Measurements from ENCODE around the gene GTF2B.
A peak's percentile ranks its signal among the peaks of the same experiment; 100 is the strongest.
"Not testable (repeated sequence)": the region's sequence is repeated elsewhere in the genome, so short reads cannot be mapped to it uniquely, and the experiment has no call there.

GTF2B gene, protein sequence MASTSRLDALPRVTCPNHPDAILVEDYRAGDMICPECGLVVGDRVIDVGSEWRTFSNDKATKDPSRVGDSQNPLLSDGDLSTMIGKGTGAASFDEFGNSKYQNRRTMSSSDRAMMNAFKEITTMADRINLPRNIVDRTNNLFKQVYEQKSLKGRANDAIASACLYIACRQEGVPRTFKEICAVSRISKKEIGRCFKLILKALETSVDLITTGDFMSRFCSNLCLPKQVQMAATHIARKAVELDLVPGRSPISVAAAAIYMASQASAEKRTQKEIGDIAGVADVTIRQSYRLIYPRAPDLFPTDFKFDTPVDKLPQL

DNA sequence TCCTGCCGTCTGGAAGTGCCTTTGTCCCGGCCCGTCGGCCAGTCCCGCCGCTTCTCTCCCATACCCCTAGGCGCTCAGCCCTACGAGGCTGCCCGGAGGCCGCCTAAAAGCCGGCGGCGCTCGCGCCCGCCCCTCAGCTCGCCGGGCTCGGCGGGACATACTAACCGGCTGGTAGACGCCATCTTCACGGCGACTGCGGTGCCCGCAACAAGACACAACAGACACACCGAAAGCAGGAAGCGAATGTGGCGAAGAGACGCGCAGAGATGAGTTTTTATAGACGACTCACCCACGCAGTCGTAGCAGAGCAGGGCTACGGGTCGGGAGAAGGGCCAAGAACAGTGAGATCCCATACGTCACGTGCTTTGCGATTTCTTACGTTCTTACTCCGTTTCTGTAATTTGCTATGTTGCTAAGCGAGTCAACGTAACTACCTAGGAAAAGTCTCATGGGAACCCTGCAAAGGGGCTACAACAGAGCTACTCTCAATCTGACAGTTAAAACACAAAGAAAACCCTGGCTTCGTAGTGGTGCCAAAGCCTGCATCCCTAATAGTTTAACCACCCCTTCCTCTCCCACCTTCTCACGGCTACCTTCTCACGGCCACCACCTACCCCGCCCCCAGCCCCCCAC, at the start of gene GTF2B:
Gene GTF2B, minus strand, starts transcription at position 250 of the 633 bp plus-strand sequence. Its CDS starts 68 bp downstream, at position 182.
- TF ChIP-seq, protein P1, sequence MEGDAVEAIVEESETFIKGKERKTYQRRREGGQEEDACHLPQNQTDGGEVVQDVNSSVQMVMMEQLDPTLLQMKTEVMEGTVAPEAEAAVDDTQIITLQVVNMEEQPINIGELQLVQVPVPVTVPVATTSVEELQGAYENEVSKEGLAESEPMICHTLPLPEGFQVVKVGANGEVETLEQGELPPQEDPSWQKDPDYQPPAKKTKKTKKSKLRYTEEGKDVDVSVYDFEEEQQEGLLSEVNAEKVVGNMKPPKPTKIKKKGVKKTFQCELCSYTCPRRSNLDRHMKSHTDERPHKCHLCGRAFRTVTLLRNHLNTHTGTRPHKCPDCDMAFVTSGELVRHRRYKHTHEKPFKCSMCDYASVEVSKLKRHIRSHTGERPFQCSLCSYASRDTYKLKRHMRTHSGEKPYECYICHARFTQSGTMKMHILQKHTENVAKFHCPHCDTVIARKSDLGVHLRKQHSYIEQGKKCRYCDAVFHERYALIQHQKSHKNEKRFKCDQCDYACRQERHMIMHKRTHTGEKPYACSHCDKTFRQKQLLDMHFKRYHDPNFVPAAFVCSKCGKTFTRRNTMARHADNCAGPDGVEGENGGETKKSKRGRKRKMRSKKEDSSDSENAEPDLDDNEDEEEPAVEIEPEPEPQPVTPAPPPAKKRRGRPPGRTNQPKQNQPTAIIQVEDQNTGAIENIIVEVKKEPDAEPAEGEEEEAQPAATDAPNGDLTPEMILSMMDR (conservative IDR thresholded peaks at IDR 0.05; ENCODE audit: low read length): no peak
- peak within 1 kb of the TSS; percentile 97 for H3K4me3 ChIP-seq (ENCODE audit: low read length)
- DNase-seq (ENCODE audit: low read depth): peak; percentile 96

DNA sequence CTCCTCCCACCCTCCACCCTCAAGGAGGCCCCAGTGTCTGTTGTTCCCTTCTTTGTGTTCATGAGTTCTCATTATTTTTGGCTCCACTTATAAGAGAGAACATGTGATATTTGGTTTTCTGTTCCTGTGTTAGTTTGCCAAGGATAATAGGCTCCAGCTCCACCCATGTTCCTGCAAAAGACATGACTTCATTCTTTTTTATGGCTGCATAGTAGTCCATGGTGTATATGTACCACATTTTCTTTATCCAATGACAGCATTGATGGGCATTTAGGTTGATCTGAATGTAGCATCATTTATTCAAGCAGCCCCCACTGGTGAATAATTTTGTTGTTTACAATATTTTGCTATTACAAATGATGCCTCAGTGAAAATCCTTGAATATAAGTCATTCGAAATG, 47.2 kb upstream of the GTF2B start:
- not testable (repeated sequence) for H3K4me3 ChIP-seq (ENCODE audit: low read length); DNase-seq (ENCODE audit: low read depth)

DNA sequence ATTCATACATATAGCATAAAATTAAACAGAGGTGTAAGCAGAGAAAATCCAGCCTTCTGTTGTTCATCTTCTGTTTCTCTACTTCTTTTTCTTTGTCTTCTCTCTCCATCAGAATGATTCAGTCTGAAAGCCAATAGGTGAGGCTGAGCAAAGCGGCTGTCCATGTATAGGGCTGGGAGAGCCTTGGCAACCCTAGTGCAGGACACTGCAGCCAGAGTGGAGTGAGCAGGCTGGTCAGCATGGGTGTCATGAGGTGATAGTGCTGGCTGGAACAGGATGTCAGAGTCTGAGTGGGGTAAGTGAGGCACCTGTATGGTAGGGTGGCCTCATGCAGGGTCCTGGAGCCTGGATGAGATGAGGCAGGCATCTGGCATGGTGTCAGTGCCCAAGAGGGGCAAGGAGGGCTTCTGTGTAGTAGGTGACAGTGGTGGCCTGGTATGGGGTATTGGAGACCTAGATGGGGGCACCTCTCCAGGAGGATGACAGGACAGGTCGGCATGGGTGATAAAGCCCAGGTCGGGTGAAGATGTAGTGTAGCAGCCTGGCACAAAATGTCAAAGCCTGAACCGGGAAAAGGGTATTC, 45.5 kb upstream of the GTF2B start:
- no peak overlapping the region for H3K4me3 ChIP-seq (ENCODE audit: low read length)
- no peak for DNase-seq (ENCODE audit: low read depth)
- TF ChIP-seq, protein P1 (conservative IDR thresholded peaks at IDR 0.05; ENCODE audit: low read length): no peak

DNA sequence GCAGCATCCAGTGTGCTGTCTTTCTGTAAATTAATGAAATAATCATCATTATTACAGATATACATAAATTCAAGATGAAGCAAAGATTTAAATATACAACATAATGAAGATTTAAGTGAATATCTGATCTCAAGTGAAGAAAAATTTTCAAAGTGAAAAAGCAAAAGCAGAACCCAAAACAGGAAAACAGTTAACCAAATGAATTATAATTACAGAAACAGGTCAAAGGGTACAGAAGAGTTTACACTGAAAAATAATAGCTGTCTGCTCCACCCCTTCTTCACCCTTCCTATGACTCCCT, 44.8 kb upstream of the GTF2B start:
- TF ChIP-seq, protein P1 (conservative IDR thresholded peaks at IDR 0.05; ENCODE audit: low read length): no peak
- DNase-seq (ENCODE audit: low read depth): no peak
- no peak overlapping the region for H3K4me3 ChIP-seq (ENCODE audit: low read length)

DNA sequence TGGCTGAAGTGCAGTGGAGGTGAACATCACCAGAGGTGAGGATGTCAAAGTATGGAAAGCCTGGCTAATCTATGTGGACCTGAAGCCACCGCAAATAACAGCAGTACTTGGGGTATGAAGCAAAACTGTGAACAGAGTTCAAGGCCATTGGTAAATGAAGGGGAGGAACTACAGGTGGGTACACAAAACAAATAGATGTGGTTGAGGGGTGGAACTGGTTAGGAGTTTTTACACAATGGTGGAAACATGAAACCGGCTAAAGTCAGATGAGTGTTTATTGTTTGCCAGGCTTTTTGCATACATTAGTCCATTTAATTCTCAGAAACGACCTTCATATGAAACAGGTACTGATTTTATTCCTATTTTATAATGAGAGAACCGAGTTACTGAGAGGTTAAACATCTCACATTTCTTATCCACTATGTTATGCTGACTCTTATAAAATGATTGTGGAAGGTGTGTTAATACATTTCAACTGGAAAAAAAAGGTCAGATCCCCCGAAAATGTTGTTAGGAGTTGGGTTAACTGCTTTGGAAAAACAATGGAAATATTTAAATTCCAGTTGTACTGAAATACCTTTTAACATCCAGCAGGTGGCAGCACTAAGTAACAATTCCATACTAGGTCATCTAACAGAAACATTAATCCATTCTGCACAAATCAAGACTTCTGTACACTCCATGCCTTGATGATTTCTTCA, 44.3 kb upstream of the GTF2B start:
- H3K4me3 ChIP-seq (ENCODE audit: low read length): no peak overlapping the region
- DNase-seq (ENCODE audit: low read depth): peak; percentile 48
- TF ChIP-seq, protein P1 (conservative IDR thresholded peaks at IDR 0.05; ENCODE audit: low read length): peak; percentile 67

DNA sequence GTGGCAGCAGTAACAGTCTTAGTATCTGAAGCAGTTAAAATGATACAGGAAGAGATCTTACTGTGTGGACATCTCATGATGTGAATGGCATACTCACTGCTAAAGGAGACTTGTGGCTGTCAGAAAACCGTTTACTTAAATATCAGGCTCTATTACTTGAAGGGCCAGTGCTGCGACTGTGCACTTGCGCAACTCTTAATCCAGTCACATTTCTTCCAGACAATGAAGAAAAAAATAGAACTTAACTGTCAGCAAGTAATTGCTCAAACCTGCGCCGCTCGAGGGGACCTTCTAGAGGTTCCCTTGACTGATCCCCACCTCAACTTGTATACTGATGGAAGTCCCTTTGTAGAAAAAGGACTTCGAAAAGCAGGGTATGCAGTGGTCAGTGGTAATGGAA, 38.8 kb upstream of the GTF2B start:
- H3K4me3 ChIP-seq (ENCODE audit: low read length); DNase-seq (ENCODE audit: low read depth): not testable (repeated sequence)

DNA sequence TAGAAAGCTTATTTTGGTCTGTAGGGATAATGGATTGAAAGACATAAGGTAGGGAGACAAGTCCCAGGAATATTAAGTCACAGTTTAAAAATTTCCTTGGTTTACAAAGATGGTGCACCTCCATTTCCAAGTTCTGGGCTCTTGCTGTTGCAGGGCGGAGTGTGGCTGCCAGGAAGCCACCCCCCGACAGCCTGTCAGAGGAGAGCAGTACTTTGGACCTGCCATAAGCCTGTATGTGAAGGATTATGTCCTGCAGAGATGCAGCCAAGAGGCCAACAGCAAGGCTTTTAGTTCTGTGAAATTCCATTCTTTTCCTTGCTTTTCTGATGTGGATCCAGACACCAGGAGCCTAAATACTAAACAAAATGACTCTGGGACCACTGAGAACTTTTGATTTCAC, 31.9 kb upstream of the GTF2B start:
- TF ChIP-seq, protein P1 (conservative IDR thresholded peaks at IDR 0.05; ENCODE audit: low read length): no peak
- DNase-seq (ENCODE audit: low read depth): no peak
- no peak overlapping the region for H3K4me3 ChIP-seq (ENCODE audit: low read length)

DNA sequence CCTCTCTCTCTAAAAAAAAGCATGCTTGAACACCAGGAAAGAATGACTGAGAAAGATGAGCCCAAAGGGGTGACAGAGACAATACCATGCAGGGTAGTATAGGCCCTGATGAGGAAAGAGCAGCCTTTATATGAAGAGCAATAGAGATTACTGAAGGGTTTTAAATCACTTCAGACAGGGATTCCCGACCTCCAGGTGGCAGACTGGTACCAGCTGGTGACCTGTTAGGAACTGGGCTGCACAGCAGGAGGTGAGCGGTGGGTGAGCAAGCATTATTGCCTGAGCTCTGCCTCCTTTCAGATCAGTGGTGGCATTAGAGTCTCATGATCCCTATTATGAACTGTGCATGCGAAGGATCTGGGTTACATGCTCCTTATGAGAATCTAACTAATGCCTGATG, 30.8 kb upstream of the GTF2B start:
- DNase-seq (ENCODE audit: low read depth): no peak
- TF ChIP-seq, protein P1 (conservative IDR thresholded peaks at IDR 0.05; ENCODE audit: low read length): no peak

More for the DNA sequence above, 30.8 kb upstream of the GTF2B start:
- H3K4me3 ChIP-seq (ENCODE audit: low read length): no peak overlapping the region
